Kidney (tissue), 14 donors: ENCODE measurements around the gene PPP1R18. TPM values are rescaled to one million over a fixed set of nuclear protein-coding genes. Genes with fewer than 3 reads are reported as not detected.

ENCODE experiments used
- DNase-seq, 5 donors: peaks; one replicate each; pipeline ENCODE4 v3.0.0-alpha.2; 2013 to 2020
- FAIRE-seq: peaks from 2 replicates; lab custom pipeline; 2012; peaks lifted over from hg19 to GRCh38; lab: Jason Lieb, UNC
- H3K27ac ChIP-seq, 2 donors: one replicate each; pipeline ENCODE4 v1.7.0; 2013; ENCODE audit warnings: low read depth in 2 of 2, low read length in 2 of 2, inconsistent platforms in 1 of 2
- H3K27me3 ChIP-seq: one replicate; pipeline ENCODE4 v1.7.1; 2013; ENCODE audit warnings: low read length, inconsistent platforms; ENCODE audit not compliant: control insufficient read depth, insufficient read depth
- H3K36me3 ChIP-seq, 3 donors: one replicate each; pipeline versions ENCODE4 v1.7.0 to v1.7.1; 2013; ENCODE audit warnings: low read length in 3 of 3, control low read depth in 1 of 3, inconsistent platforms in 1 of 3; ENCODE audit not compliant: insufficient read depth in 3 of 3, control insufficient read depth in 2 of 3
- H3K4me1 ChIP-seq, 3 donors: one replicate each; pipeline versions ENCODE4 v1.7.0 to v1.7.1; 2013; ENCODE audit warnings: low read length in 3 of 3, inconsistent platforms in 1 of 3, low read depth in 1 of 3; ENCODE audit not compliant: control insufficient read depth in 2 of 3, insufficient read depth in 2 of 3
- H3K4me3 ChIP-seq, 3 donors: one replicate each; pipeline versions ENCODE4 v1.7.0 to v1.8.1; 2013; ENCODE audit warnings: low read length in 3 of 3, control low read depth in 1 of 3, inconsistent platforms in 1 of 3
- H3K9ac ChIP-seq, 3 donors: one replicate each; pipeline versions ENCODE4 v1.7.0 to v1.7.1; 2013; ENCODE audit warnings: low read length in 3 of 3, control low read depth in 1 of 3, inconsistent platforms in 1 of 3
- H3K9me3 ChIP-seq, 3 donors: one replicate each; pipeline versions ENCODE4 v1.7.0 to v1.7.1; 2013; ENCODE audit warnings: low read length in 3 of 3, control low read depth in 1 of 3, inconsistent platforms in 1 of 3; ENCODE audit not compliant: control insufficient read depth in 2 of 3, insufficient read depth in 1 of 3
- CTCF ChIP-seq: IDR thresholded peaks from 3 replicates; pipeline ENCODE4 v1.5.1; 2012; ENCODE audit warnings: mild to moderate bottlenecking, moderate library complexity, borderline replicate concordance; ENCODE audit not compliant: insufficient read depth; ENCODE audit errors: extremely low read depth
- intact Hi-C: fragments of 100-400 bp; cut with DNase I; formaldehyde crosslinking; loops from one replicate; pipeline ENCODE4 v1.11.1; 2022
- polyA plus RNA-seq: library from polyadenylated mRNA; stranded (reverse); fragments of 350-450 nt; fragmentation: Illumina TruSeq; extraction: RNeasy Lipid Tissue Mini Kit (QIAGEN cat#74804); gene quantifications from one replicate; pipeline ENCODE4 v1.2.3, GENCODE V29; 2014; ENCODE audit warnings: low read depth, low replicate concordance; ENCODE audit not compliant: insufficient read depth
- total RNA-seq: library from RNA; stranded (reverse); fragmentation: NEBNext Ultra II Directional; extraction: Animal tissue kit (Norgen Biotek cat#: 25700); gene quantifications from one replicate; pipeline ENCODE4 v1.2.1, GENCODE V29; 2021
- donor health status: control.
- donor health status: control.
- donor health status: control.
- donor health status: control.
- donor health status: control.
- donor health status: DM: yes; HTN: yes; CAD: no.
- donor health status: Normal renal cell carcinoma (clear cell type).

PPP1R18 gene
- total and polyA plus RNA-seq, 2 donors from 2014 or later = 17.1 to 51.9 TPM

DNA sequence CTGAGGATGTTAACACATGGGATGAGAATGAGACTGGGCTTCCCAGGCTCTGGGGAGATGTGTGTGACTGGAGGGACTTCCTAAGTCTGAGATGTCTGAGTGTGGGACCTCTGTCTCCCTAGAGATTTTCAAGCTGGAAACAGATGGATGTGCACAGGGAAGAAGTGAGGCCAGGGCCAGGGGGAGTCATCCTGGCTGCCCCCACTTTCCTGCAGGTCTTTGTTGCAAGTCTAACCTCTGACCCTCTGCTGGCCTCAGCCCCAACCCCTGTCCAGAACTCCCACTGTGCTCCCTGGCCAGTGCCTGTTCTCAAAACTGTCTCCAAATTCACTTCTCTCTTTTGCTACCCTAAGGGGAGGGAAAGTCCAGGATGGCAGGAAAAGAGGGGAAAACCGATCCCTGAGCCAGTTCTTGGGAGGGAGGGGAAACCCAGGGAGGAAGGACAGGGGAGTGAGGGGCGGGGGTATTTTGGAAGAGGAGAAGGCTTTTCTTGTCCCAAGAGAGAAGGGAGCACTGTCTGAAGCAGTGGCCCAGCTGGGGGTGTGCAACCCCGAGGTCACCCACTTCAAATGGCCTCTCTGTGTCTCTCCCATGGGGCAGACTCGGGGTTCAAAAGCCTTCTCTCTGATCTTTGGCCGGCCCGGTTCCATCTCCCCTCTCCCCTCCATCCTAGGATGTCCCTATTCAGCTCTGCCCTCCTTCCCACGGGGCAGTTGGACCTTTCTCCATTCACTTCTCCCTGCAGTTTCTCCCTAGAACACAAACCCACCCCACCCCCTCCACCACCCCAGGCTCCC is 3.1 kb downstream of the PPP1R18 start:
- peak overlapping the region; percentile 5 to 77 (median 67) for H3K4me3 ChIP-seq
- peaks cover 0 to 25% (median 11%) of the 10 kb centered on the region in 3 donors for H3K4me1 ChIP-seq
- intact Hi-C loops = loop anchor here (5.0 kb wide), 1 partner anchor 39 kb away; the partner anchor contains the start of gene TUBB
- peak in 1 of 5 donors; percentile 61 for DNase-seq
- no peaks in the 10 kb centered on the region for H3K27me3 ChIP-seq
- no peak for FAIRE-seq
- no peaks in the 10 kb centered on the region for H3K9me3 ChIP-seq
- TF ChIP-seq CTCF = no peak
- H3K36me3 ChIP-seq = no peaks in the 10 kb centered on the region
- peak overlapping the region in 2 of 3 donors; percentile 1 to 80 for H3K9ac ChIP-seq
- H3K27ac ChIP-seq = peak overlapping the region; percentile 79 to 98

- Histone ChIP-seq H3K9me3 (no peaks in the 10 kb centered on the region), H3K9ac (peak overlapping the region; percentile 1 to 80 (median 10)), H3K27ac (peak overlapping the region; percentile 79 to 98), H3K36me3 (no peaks in the 10 kb centered on the region), H3K27me3 (no peaks in the 10 kb centered on the region), H3K4me1 (peaks cover 0 to 19% (median 7%) of the 10 kb centered on the region in 3 donors), H3K4me3 (peak overlapping the region; percentile 41 to 77 (median 67))
- no peak for FAIRE-seq
- DNase-seq = peak in 4 of 5 donors; percentile 42 to 94 (median 59)
- no peak for TF ChIP-seq CTCF
- intact Hi-C loops = loop anchor here (5.0 kb wide), 1 partner anchor 40 kb away; the partner anchor contains the start of gene TUBB
These were observed 4.0 kb downstream of the PPP1R18 start for GRCh38 chr6:30682143-30683117.

DNA sequence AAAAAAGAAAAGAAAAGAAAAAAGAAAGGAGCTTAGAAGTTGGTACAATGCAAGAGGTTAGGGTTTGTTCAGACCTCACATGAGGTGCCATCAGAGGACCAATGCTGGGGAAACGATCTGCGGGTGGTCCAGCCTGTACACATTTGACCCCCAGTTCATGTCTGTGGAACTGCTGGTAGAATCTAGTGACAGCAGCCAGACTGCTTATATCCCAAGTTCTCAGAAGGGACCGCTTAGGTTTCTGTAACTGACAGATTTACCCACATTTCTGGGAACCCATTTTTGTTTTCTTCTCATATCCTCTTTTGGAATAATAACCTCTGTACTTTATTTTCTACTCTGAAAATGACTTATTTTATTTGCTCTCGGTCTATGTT is 4.7 kb downstream of the PPP1R18 start:
- intact Hi-C loops = loop anchor here (5.0 kb wide), 1 partner anchor 41 kb away; the partner anchor contains the start of gene TUBB

More for the DNA sequence above, 4.7 kb downstream of the PPP1R18 start:
- no peak for TF ChIP-seq CTCF
- peak overlapping the region; percentile 79 to 98 for H3K27ac ChIP-seq
- DNase-seq = peak in 1 of 5 donors; percentile 18
- H3K9me3 ChIP-seq = no peaks in the 10 kb centered on the region
- H3K4me1 ChIP-seq = peaks cover 0 to 19% (median 7%) of the 10 kb centered on the region in 3 donors
- peak overlapping the region in 1 of 3 donors; percentile 80 for H3K9ac ChIP-seq
- H3K36me3 ChIP-seq = peaks cover 0 to 5% (median 3%) of the 10 kb centered on the region in 3 donors
- no peak for FAIRE-seq
- H3K27me3 ChIP-seq = no peaks in the 10 kb centered on the region
- H3K4me3 ChIP-seq = peak overlapping the region in 2 of 3 donors; percentile 43 to 77
